Fibroblast of the aortic adventitia (primary cell): Measurements from ENCODE around the gene RBM39. TPM values are rescaled to one million over a fixed set of nuclear protein-coding genes. Genes with fewer than 3 reads are reported as not detected.

Experiments
- DNase-seq: peaks from one replicate; pipeline ENCODE4 v3.0.0-alpha.2; 2010; ENCODE audit warnings: low read depth
- H3K4me3 ChIP-seq: 2 replicates; pipeline ENCODE4 v1.5.1; 2011; ENCODE audit warnings: low read depth, mild to moderate bottlenecking, control low read depth, low read length, moderate library complexity
- CTCF ChIP-seq: IDR thresholded peaks from 2 replicates; pipeline ENCODE4 v1.5.1; 2011; ENCODE audit warnings: mild to moderate bottlenecking, low read length, control low read depth, inconsistent platforms; ENCODE audit not compliant: insufficient read depth
- small RNA-seq: library from RNA; depleted of rRNA; stranded (forward); fragments of <200 nt; gene quantifications from one replicate; pipeline ENCODE3, GENCODE V24; 2012
- total RNA-seq: library from RNA; depleted of rRNA; stranded (reverse); fragments of >200 nt; gene quantifications from 2 replicates; pipeline ENCODE4 v1.2.3, GENCODE V29; 2012; ENCODE audit warnings: low replicate concordance

The RBM39 gene
- total RNA-seq, 1 donor: 236 TPM

GRCh38 chr20:35661053-35661452, 81.0 kb downstream of the RBM39 start:
- H3K4me3 ChIP-seq: no peak overlapping the region
- TF ChIP-seq CTCF: no peak
- DNase-seq: no peak

DNA sequence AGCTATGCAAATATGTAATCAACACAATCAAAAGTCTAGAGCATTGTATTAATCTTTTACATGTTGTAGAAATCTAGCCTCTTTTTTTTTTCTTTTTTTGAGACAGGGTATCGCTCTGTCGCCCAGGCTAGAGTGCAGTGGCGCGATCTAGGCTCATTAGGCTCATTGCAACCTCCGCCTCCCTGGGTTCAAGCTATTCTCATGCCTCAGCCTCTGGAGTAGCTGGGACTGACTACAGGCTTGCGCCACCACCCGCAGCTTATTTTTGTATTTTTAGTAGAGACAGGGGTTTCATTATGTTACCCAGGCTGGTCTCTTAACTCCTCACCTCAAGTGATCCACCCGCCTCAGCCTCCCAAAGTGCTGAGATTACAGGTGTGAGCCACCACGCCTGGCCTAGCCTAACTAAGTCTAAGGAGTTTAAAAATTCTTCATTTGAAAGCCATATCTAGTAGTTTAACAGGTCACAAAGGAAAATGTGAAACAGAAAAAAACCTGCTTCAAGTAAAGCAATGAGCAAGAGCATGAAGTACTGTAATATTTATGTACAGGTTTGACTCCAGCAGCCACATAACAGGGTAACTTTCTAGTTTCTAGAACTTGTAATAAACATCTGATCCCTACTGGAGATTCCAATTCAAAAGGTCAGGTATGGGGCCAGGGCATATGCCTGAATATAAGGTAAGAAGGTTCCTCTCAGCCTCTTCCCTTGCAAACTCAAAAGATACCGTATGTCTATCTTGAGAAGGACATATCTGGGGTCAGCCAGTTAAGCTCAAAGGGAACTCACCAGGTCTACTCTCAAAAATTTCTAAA, 81.7 kb downstream of the RBM39 start:
- no peak for TF ChIP-seq CTCF
- DNase-seq: no peak
- no peak overlapping the region for H3K4me3 ChIP-seq

DNA sequence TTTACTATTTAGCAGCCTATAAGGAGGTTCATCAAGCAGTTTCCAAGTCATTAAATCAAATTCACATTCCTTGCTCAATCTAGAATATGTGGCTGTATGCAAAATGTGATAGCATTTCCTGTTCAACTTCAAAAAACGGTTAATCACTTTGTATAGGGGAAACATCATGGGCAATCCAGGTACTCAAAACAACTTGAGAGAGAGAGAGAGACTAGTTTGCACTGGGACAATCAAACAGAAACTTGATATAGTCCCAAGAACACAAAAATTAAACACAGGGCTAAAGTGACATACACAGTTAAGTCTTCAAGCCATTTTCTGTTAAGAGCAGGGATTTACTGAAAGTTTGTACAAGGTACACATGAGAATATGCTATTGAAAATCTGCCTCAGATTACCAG, 84.8 kb downstream of the RBM39 start:
- TF ChIP-seq CTCF: no peak
- H3K4me3 ChIP-seq: no peak overlapping the region
- no peak for DNase-seq

- DNase-seq: no peak
- H3K4me3 ChIP-seq: no peak overlapping the region
- TF ChIP-seq CTCF: no peak
Observed at GRCh38 chr20:35654415-35654814, 87.6 kb downstream of the RBM39 start.

GRCh38 chr20:35653893-35654292, 88.2 kb downstream of the RBM39 start:
- TF ChIP-seq CTCF: no peak
- no peak overlapping the region for H3K4me3 ChIP-seq
- no peak for DNase-seq

Small RNA genes lying within 50 kb of the gene (small RNA-seq; reads per million reads assigned to genes)
- not detected for gene RF00026

Other genes with a start within 250 kb of the RBM39 start
- not detected in 2 replicates for gene C20orf173, start 212.6 kb downstream of the RBM39 start, total RNA-seq
- gene ERGIC3, start 200.2 kb downstream of the RBM39 start, total RNA-seq: 331 and 368 TPM in 2 replicates
- 2.2 and 4.7 TPM in 2 replicates for gene SPAG4, start 126.4 kb downstream of the RBM39 start, total RNA-seq
- gene CPNE1, start 77.4 kb downstream of the RBM39 start, total RNA-seq: 127 and 154 TPM in 2 replicates
- gene RBM12, start 77.4 kb downstream of the RBM39 start, total RNA-seq: 49.0 and 65.4 TPM in 2 replicates
- gene NFS1, start 42.9 kb downstream of the RBM39 start, total RNA-seq: 5.3 and 19.9 TPM in 2 replicates
- gene ROMO1, start 42.9 kb downstream of the RBM39 start, total RNA-seq: 164 and 214 TPM in 2 replicates
- gene PHF20, start 29.8 kb upstream of the RBM39 start, total RNA-seq: 28.5 and 30.9 TPM in 2 replicates
- 34.1 and 161 TPM in 2 replicates for gene SCAND1, start 212.2 kb upstream of the RBM39 start, total RNA-seq
- gene CNBD2, start 226.3 kb upstream of the RBM39 start, total RNA-seq: 2.2 and 4.5 TPM in 2 replicates